ENCODE data around the gene MMEL1.
"Not testable (repeated sequence)": the region's sequence is repeated elsewhere in the genome, so short reads cannot be mapped to it uniquely, and the experiment has no call there.

MMEL1 gene, protein sequence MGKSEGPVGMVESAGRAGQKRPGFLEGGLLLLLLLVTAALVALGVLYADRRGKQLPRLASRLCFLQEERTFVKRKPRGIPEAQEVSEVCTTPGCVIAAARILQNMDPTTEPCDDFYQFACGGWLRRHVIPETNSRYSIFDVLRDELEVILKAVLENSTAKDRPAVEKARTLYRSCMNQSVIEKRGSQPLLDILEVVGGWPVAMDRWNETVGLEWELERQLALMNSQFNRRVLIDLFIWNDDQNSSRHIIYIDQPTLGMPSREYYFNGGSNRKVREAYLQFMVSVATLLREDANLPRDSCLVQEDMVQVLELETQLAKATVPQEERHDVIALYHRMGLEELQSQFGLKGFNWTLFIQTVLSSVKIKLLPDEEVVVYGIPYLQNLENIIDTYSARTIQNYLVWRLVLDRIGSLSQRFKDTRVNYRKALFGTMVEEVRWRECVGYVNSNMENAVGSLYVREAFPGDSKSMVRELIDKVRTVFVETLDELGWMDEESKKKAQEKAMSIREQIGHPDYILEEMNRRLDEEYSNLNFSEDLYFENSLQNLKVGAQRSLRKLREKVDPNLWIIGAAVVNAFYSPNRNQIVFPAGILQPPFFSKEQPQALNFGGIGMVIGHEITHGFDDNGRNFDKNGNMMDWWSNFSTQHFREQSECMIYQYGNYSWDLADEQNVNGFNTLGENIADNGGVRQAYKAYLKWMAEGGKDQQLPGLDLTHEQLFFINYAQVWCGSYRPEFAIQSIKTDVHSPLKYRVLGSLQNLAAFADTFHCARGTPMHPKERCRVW

GRCh38 chr1:2632561-2633361, at the start of gene MMEL1:
Gene MMEL1, minus strand, starts transcription at chr1:2633016. Its CDS starts 3,532 bp downstream, at chr1:2629484.
- TF ChIP-seq, protein P1, sequence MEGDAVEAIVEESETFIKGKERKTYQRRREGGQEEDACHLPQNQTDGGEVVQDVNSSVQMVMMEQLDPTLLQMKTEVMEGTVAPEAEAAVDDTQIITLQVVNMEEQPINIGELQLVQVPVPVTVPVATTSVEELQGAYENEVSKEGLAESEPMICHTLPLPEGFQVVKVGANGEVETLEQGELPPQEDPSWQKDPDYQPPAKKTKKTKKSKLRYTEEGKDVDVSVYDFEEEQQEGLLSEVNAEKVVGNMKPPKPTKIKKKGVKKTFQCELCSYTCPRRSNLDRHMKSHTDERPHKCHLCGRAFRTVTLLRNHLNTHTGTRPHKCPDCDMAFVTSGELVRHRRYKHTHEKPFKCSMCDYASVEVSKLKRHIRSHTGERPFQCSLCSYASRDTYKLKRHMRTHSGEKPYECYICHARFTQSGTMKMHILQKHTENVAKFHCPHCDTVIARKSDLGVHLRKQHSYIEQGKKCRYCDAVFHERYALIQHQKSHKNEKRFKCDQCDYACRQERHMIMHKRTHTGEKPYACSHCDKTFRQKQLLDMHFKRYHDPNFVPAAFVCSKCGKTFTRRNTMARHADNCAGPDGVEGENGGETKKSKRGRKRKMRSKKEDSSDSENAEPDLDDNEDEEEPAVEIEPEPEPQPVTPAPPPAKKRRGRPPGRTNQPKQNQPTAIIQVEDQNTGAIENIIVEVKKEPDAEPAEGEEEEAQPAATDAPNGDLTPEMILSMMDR (conservative IDR thresholded peaks at IDR 0.05; ENCODE audit: control insufficient read depth, insufficient read depth, low read depth, low read length) = no peak
- no peak for DNase-seq (ENCODE audit: low read depth)
- H3K4me3 ChIP-seq (ENCODE audit: control insufficient read depth, low read depth, low read length) = no peak within 1 kb of the TSS

DNA sequence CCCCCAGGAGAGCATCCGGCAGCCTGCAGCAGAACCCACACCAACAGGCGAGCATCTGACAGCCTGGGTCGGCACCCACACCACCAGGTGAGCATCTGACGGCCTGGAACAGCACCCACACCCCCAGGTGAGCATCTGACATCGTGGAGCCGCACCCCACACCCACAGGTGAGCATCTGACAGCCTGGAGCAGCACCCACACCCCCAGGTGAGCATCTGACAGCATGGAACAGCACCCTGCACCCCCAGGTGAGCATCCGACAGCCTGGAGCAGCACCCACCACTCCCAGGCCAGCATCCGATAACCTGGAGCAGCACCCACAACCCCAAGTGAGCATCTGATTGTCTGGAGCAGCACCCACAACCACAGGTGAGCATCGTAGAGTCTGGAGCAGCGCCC, 43.9 kb upstream of the MMEL1 start:
- not testable (repeated sequence) for H3K4me3 ChIP-seq (ENCODE audit: control insufficient read depth, low read depth, low read length); DNase-seq (ENCODE audit: low read depth)

GRCh38 chr1:2671656-2672055, 38.8 kb upstream of the MMEL1 start:
- not testable (repeated sequence) for DNase-seq (ENCODE audit: low read depth); H3K4me3 ChIP-seq (ENCODE audit: control insufficient read depth, low read depth, low read length)

GRCh38 chr1:2659806-2660205, 27.0 kb upstream of the MMEL1 start:
- not testable (repeated sequence) for H3K4me3 ChIP-seq (ENCODE audit: control insufficient read depth, low read depth, low read length); DNase-seq (ENCODE audit: low read depth)

- not testable (repeated sequence) for H3K4me3 ChIP-seq (ENCODE audit: control insufficient read depth, low read depth, low read length); DNase-seq (ENCODE audit: low read depth)
These were observed 25.1 kb upstream of the MMEL1 start for GRCh38 chr1:2657909-2658308.

GRCh38 chr1:2657124-2657523, 24.3 kb upstream of the MMEL1 start:
- not testable (repeated sequence) for DNase-seq (ENCODE audit: low read depth); H3K4me3 ChIP-seq (ENCODE audit: control insufficient read depth, low read depth, low read length)

- H3K4me3 ChIP-seq (ENCODE audit: control insufficient read depth, low read depth, low read length) = not testable (repeated sequence)
These were observed 23.0 kb upstream of the MMEL1 start for GRCh38 chr1:2655598-2656434.

DNA sequence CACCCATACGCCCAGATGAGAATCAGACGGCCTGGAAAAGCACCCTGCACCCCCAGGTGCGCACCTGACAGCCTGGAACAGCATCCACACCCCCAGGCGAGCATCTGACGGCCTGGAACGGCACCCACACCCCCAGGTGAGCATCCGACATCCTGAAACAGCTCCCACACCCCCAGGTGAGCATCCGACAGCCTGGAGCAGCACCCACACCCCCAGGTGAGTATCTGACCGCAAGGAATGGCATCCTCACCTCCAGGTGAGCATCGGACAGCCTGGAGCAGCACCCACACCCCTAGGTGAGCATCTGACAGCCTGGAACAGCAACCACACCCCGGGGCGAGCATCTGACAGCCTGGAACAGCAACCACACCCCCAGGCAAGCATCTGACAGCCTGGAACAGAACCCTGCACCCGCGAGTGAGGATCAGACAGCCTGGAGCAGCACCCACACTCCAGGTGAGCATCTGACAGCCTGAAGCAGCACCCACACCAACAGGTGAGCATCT, 21.7 kb upstream of the MMEL1 start:
- not testable (repeated sequence) for DNase-seq (ENCODE audit: low read depth); H3K4me3 ChIP-seq (ENCODE audit: control insufficient read depth, low read depth, low read length)

More at GRCh38 chr1:2655598-2656434, 23.0 kb upstream of the MMEL1 start:
- not testable (repeated sequence) for DNase-seq (ENCODE audit: low read depth)

DNA sequence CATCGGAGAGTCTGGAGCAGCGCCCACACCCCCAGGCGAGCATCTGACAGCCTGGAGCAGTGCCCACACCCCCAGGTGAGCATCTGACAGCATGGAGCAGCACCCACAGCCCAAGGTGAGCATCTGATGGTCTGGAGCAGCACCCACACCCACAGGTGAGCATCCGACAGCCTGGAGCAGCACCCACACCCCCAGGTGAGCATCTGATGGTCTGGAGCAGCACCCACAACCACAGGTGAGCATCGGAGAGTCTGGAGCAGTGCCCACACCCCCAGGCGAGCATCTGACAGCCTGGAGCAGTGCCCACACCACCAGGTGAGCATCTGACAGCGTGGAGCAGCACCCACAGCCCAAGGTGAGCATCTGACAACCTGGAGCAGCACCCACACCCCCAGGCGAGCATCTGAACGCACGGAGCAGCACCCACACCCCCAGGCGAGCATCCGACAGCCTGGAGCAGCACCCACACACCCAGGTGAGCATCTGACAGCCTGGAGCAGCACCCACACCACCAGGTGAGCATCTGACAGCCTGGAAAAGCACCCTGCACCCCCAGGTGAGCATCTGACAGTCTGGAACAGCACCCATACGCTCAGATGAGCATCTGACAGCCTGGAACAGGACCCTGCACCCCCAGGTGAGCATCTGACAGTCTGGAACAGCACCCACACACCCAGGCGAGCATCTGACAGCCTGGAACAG, 21.1 kb upstream of the MMEL1 start:
- not testable (repeated sequence) for DNase-seq (ENCODE audit: low read depth); H3K4me3 ChIP-seq (ENCODE audit: control insufficient read depth, low read depth, low read length)

GRCh38 chr1:2652926-2653571, 20.2 kb upstream of the MMEL1 start:
- not testable (repeated sequence) for H3K4me3 ChIP-seq (ENCODE audit: control insufficient read depth, low read depth, low read length); DNase-seq (ENCODE audit: low read depth)

- DNase-seq (ENCODE audit: low read depth); H3K4me3 ChIP-seq (ENCODE audit: control insufficient read depth, low read depth, low read length): not testable (repeated sequence)
These were observed 19.5 kb upstream of the MMEL1 start for GRCh38 chr1:2652152-2652925.
